ENCODE measurements around the gene NOC4L. TPM values are rescaled to one million over a fixed set of nuclear protein-coding genes. Genes with fewer than 3 reads are reported as not detected.
"Not testable (repeated sequence)": the region's sequence is repeated elsewhere in the genome, so short reads cannot be mapped to it uniquely, and the experiment has no call there.

Gene NOC4L
- total RNA-seq, 2 donors from 2014 or later, result 20.7 to 21.6 TPM

DNA sequence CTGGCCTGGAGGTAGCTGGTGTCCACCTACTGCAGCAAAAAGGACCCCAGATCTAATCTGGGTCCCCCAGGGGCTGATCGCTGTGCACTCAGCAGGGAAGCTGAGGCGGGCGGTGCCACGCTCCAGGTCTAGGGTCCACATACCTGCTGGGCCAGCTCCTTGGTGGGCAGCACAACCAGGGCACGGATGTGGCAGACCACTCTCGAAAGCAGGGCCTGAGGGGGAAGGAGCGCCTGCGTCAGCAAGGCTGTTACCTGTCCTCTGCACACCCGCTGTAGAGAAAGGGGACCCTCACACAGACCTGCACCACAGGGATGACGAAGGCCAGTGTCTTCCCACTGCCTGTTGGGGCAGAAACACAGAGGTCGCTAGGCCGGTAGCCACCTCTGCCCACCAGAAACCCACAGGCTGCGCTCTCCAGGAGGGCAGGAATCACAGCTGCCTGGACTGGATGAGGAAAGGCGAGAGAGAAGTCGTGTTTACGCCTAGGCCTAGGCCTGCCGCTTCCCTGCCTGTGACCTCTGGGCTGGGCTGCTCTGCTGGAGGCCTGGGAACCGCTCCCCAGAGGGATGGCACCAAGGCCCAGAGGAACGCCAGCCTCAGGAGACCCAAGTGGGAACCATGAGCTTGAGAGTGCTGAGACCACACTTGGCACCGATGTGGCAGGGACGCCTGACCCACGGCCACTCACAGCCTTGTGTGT lies 2.1 kb upstream of the NOC4L start:
- H3K9me3 ChIP-seq (ENCODE audit: control insufficient read depth, low read length, poor library complexity, severe bottlenecking), result no peaks in the 10 kb centered on the region
- Mint-ChIP-seq H3K27ac (no peak overlapping the region), H3K4me1 (peaks cover 24% of the 10 kb centered on the region), H3K27me3 (no peaks in the 10 kb centered on the region), H3K36me3 (ENCODE audit: low read depth) (peaks cover 3% of the 10 kb centered on the region), H3K4me3 (peak overlapping the region; percentile 75)
- ATAC-seq (no peak), DNase-seq (no peak)

DNA sequence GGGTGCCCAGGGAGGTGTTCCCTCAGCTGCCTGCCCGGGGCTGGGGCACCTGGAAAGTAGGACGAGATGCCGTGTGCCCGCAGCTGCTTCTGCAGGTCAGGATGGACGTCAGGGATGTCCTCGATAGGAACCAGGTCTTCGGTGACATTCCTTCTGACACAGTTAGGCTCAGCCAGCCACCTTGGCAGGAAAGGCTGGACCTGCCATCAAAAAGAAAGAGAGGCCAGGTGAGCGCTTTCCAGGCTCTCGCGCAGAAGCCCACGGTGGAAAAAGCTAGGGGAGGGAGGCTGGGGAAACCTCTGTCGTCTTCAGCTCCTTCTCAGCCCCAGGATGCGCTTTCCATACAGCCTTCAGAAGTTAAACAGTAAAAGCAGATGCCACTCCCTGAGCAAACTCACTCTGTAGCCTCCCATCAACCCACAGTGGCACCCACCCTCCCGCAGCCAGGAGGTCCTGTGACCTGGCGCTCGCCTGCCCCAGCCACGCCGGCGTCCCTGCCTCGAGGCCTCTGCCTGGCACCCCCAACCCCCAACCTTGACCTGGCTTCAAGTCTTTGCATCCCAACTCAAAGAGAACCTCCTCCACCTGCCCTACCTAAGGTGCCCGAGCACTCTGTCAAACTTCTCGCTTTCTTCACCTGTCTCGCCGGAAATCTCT lies 1.4 kb upstream of the NOC4L start:
- peak overlapping the region; percentile 75 for H3K4me3 Mint-ChIP-seq
- no peak for DNase-seq
- H3K4me1 Mint-ChIP-seq, result peaks cover 24% of the 10 kb centered on the region

DNA sequence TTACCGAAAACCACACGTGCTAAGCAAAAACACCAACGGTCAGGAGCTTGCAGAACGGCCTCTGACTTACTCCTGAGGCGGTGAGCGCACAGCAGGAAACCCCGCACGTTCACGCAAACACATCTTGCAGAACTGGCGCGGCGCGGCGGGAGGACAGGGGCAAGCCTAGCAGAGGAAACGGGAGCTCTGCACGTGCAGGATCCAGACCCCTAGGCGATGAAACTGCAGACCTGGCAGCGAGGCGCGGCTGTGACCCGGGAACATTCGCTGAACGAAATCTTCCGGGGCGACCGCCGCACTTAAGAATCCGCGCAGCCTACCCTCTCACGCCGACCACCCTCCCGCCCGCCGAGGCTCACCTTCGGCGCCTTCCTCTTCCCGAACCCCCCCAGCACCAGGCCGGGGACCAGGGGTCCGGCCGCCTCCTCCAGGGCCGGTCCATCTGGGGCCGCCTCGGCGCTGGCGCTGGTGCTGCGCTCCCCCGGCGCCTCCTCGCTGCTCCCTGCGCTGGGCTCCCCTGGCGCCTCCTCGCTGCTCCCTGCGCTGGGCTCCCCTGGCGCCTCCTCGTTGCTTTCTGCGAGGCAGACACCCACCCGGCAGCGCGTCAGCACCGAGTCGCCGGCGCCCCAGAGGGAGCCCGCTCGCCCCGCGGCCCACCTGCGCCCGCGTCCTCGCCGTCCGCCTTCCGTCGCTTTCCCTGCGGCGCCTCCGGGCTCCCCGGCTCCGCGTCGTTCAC lies 753 bp upstream of the NOC4L start:
- ATAC-seq (peak; percentile 58), DNase-seq (no peak)
- H3K27ac Mint-ChIP-seq, result peak overlapping the region; percentile 94
- peak overlapping the region; percentile 75 for H3K4me3 Mint-ChIP-seq
- H3K4me1 Mint-ChIP-seq, result peaks cover 24% of the 10 kb centered on the region
- no peaks in the 10 kb centered on the region for H3K9me3 ChIP-seq (ENCODE audit: control insufficient read depth, low read length, poor library complexity, severe bottlenecking)
- no peaks in the 10 kb centered on the region for H3K27me3 Mint-ChIP-seq
- H3K36me3 Mint-ChIP-seq (ENCODE audit: low read depth), result peaks cover 3% of the 10 kb centered on the region

More for the DNA sequence above, 1.4 kb upstream of the NOC4L start:
- Mint-ChIP-seq H3K27me3 (no peaks in the 10 kb centered on the region), H3K36me3 (ENCODE audit: low read depth) (peaks cover 3% of the 10 kb centered on the region), H3K27ac (peak overlapping the region; percentile 74)
- H3K9me3 ChIP-seq (ENCODE audit: control insufficient read depth, low read length, poor library complexity, severe bottlenecking), result no peaks in the 10 kb centered on the region
- ATAC-seq, result no peak

DNA sequence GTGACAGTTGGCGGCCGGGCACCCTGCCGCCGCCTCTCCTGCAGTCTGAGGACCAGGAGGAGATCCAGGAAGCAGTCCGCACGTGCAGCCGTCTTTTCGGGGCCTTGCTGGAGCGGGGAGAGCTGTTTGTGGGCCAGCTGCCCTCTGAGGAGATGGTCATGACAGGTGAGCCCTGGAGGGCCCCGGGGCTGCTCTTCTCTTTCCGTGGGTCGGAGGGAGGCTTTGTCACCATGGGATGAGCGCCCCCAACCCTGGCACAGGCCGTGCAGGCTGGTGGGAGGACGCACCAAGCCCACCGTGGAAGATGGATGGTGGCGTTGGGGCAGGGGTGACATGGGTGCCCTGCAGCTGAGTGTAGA lies 532 bp downstream of the NOC4L start:
- H3K9me3 ChIP-seq (ENCODE audit: control insufficient read depth, low read length, poor library complexity, severe bottlenecking), result no peaks in the 10 kb centered on the region
- no peaks in the 10 kb centered on the region for H3K27me3 Mint-ChIP-seq
- H3K4me1 Mint-ChIP-seq, result peaks cover 24% of the 10 kb centered on the region
- H3K27ac Mint-ChIP-seq, result peak overlapping the region; percentile 94
- DNase-seq (no peak), ATAC-seq (peak; percentile 6)
- H3K4me3 Mint-ChIP-seq, result peak overlapping the region; percentile 96
- H3K36me3 Mint-ChIP-seq (ENCODE audit: low read depth), result peaks cover 3% of the 10 kb centered on the region

DNA sequence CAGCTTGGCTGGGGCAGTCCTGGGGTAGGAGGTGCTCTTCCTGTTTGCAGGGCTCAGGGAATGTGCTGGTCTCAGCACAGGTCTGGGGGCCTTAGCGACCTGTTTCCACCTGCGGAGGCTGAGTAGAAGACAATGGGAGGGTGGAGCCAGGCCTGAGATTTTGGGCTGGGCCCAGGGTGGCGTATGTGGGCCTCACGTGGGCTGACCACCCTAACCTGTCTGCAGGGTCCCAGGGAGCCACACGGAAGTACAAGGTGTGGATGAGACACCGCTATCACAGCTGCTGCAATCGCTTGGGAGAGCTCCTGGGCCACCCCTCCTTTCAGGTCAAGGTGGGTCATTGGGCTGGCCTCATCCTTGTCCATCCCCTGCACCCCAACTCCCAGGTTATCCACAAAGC lies 1.1 kb downstream of the NOC4L start:
- DNase-seq (no peak), ATAC-seq (no peak)
- peak overlapping the region; percentile 96 for H3K4me3 Mint-ChIP-seq
- H3K9me3 ChIP-seq (ENCODE audit: control insufficient read depth, low read length, poor library complexity, severe bottlenecking), result no peaks in the 10 kb centered on the region
- H3K4me1 Mint-ChIP-seq, result peaks cover 24% of the 10 kb centered on the region
- peaks cover 3% of the 10 kb centered on the region for H3K36me3 Mint-ChIP-seq (ENCODE audit: low read depth)
- H3K27me3 Mint-ChIP-seq, result no peaks in the 10 kb centered on the region
- H3K27ac Mint-ChIP-seq, result peak overlapping the region; percentile 94

DNA sequence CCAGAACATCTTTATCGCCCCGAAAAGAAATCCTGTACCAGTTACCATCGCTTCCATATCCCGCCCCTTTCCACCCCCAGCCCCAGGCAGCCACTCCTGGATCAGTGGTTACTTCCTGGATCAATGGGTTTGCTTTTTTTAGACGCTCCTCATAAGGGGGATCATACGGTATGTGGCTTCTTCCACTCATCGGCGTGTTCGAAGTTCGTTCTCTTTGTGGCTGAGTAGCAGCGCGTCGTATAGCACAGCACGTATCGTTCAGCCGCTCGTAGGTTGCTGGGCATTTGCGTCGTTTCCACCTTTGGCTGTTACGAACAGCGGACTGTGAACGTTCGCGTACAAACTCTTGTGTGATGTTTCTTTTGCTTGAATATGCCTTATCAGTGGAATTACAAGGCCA lies 1.8 kb downstream of the NOC4L start:
- Mint-ChIP-seq H3K36me3 (ENCODE audit: low read depth) (peaks cover 3% of the 10 kb centered on the region), H3K4me1 (peaks cover 24% of the 10 kb centered on the region), H3K27me3 (no peaks in the 10 kb centered on the region), H3K4me3 (peak overlapping the region; percentile 96), H3K27ac (peak overlapping the region; percentile 94)
- ATAC-seq, result no peak
- DNase-seq, result no peak
- no peaks in the 10 kb centered on the region for H3K9me3 ChIP-seq (ENCODE audit: control insufficient read depth, low read length, poor library complexity, severe bottlenecking)

DNA sequence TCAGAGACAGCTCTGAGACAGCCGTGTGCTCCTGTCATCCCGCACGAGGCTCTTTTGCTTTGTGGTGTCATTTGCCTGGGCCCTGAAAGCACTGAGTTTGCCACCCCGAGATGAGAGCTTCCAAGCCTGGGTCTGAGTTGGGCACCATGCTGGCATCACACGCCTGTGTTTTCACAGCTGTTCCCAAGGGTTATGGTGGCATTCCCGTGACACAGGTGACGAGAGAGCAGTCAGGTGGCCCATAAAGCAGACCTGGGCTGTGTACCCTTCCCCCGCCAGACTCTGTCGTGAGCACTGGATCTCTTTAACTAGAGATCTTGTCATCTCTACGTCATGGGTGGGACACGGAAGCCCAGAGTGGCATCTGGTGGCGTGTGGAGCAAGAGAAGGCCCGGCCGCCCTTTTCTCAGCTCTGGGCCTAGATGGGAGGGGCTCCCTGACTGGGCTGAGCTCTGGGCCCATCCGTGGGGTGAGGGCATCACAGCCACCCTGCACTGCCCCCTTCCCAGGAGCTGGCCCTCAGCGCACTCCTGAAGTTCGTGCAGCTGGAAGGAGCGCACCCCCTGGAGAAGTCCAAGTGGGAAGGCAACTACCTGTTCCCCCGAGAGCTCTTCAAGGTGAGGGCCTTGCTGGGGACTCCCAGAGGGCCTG lies 2.6 kb downstream of the NOC4L start:
- H3K27me3 Mint-ChIP-seq, result no peaks in the 10 kb centered on the region
- H3K4me3 Mint-ChIP-seq, result peak overlapping the region; percentile 96
- no peak overlapping the region for H3K27ac Mint-ChIP-seq
- H3K4me1 Mint-ChIP-seq, result peaks cover 24% of the 10 kb centered on the region
- ATAC-seq, result no peak
- peaks cover 3% of the 10 kb centered on the region for H3K36me3 Mint-ChIP-seq (ENCODE audit: low read depth)
- no peak for DNase-seq
- H3K9me3 ChIP-seq (ENCODE audit: control insufficient read depth, low read length, poor library complexity, severe bottlenecking), result no peaks in the 10 kb centered on the region

DNA sequence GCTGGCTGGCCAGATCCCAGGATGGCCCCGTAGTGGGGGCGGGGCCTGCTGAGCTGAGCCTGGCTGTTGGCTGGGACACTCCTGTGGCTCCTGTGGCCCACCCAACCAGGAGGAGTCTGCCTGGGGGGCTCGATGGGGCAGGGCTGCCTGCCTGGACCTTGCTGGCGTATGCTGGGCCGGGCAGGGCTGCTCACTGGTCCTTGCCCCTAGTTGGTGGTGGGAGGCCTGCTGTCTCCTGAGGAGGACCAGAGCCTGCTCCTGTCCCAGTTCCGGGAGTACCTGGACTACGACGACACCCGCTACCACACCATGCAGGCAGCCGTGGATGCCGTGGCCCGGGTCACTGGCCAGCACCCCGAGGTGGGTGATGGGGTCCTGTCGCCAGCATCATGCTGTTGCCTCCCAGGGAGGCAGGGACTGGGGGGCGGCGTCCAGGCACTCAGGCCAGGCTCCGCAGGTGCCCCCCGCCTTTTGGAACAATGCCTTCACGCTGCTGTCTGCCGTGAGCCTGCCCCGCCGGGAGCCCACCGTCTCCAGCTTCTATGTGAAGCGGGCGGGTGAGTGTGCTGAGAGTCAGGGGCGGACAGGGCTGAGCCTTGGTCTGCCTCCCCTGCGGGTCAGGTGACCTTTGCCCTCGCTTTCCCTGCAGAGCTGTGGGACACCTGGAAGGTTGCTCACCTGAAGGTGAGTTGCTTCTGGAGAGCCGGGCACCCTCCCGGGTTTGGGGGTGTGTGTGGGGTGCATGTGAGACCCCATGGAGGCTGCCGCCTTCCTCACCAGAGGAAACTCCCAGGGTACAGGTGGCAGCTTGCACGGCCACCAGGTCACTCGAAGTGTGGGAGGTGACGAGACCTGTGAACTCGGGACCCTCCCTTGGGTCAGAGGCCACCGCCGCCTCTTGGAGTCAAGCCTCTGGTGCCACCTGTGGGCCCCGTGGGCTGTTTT lies 3.4 kb downstream of the NOC4L start:
- Mint-ChIP-seq H3K27ac (no peak overlapping the region), H3K27me3 (no peaks in the 10 kb centered on the region), H3K4me3 (no peak overlapping the region), H3K4me1 (peaks cover 24% of the 10 kb centered on the region), H3K36me3 (ENCODE audit: low read depth) (peaks cover 3% of the 10 kb centered on the region)
- DNase-seq (peak in 1 of 3 donors; percentile 4), ATAC-seq (no peak)
- H3K9me3 ChIP-seq (ENCODE audit: control insufficient read depth, low read length, poor library complexity, severe bottlenecking), result no peaks in the 10 kb centered on the region

DNA sequence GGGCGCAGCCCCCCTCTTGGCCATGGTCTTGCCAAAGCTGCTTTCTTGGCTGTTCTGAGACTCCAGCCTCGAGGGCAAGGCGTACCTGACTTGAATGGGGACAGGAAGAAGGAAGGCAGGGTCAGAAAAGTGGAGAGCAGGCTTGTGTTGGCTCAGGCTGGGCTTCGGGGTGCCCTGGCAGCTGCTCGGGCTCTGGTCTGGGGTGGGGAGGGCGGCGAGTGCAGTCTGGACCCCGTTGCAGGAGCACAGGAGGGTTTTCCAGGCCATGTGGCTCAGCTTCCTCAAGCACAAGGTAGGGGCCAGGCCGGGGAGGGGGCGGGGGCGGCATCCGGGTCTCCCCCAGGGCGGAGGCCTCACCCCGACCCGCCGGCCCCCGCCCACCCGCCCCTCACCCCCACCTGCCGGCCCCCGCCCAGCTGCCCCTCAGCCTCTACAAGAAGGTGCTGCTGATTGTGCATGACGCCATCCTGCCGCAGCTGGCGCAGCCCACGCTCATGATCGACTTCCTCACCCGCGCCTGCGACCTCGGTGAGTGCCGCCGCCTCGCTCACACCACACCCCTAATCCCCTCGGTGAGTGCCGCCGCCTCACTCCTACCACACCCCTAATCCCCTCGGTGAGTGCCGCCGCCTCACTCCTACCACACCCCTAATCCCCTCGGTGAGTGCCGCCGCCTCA lies 4.2 kb downstream of the NOC4L start:
- no peak overlapping the region for H3K4me3 Mint-ChIP-seq
- no peak overlapping the region for H3K27ac Mint-ChIP-seq
- peaks cover 3% of the 10 kb centered on the region for H3K36me3 Mint-ChIP-seq (ENCODE audit: low read depth)
- no peak for ATAC-seq
- no peaks in the 10 kb centered on the region for H3K9me3 ChIP-seq (ENCODE audit: control insufficient read depth, low read length, poor library complexity, severe bottlenecking)
- DNase-seq, result no peak
- no peaks in the 10 kb centered on the region for H3K27me3 Mint-ChIP-seq
- H3K4me1 Mint-ChIP-seq, result peaks cover 21% of the 10 kb centered on the region

DNA sequence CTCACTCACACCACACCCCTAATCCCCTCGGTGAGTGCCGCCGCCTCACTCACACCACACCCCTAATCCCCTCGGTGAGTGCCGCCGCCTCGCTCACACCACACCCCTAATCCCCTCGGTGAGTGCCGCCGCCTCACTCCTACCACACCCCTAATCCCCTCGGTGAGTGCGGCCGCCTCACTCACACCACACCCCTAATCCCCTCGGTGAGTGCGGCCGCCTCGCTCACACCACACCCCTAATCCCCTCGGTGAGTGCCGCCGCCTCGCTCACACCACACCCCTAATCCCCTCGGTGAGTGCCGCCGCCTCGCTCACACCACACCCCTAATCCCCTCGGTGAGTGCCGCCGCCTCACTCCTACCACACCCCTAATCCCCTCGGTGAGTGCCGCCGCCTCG lies 5.3 kb downstream of the NOC4L start:
- H3K36me3 Mint-ChIP-seq (ENCODE audit: low read depth); ATAC-seq; H3K4me3 Mint-ChIP-seq; H3K27me3 Mint-ChIP-seq; DNase-seq; H3K27ac Mint-ChIP-seq; H3K9me3 ChIP-seq (ENCODE audit: control insufficient read depth, low read length, poor library complexity, severe bottlenecking): not testable (repeated sequence)
- peaks cover 18% of the 10 kb centered on the region for H3K4me1 Mint-ChIP-seq

DNA sequence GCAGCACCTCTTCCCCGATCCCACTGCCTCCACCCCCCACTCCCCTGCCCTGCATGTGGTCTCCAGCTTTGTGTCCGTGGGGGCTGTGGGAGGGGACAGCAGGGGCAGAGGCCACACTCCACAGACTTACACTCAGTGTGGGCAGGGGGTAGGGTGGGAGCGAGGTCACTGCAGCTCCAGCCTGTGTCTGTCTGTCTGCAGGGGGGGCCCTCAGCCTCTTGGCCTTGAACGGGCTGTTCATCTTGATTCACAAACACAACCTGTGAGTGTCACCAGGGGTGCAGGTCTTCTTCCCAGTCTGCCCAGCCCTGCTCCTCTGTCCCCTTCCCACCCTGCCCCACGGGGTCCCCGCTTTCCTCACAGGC lies 6.5 kb downstream of the NOC4L start:
- Mint-ChIP-seq H3K36me3 (ENCODE audit: low read depth) (no peaks in the 10 kb centered on the region), H3K4me1 (peaks cover 6% of the 10 kb centered on the region), H3K27me3 (no peaks in the 10 kb centered on the region), H3K4me3 (no peak overlapping the region), H3K27ac (no peak overlapping the region)
- ATAC-seq (no peak), DNase-seq (peak in 1 of 3 donors; percentile 7)
- H3K9me3 ChIP-seq (ENCODE audit: control insufficient read depth, low read length, poor library complexity, severe bottlenecking), result no peaks in the 10 kb centered on the region

DNA sequence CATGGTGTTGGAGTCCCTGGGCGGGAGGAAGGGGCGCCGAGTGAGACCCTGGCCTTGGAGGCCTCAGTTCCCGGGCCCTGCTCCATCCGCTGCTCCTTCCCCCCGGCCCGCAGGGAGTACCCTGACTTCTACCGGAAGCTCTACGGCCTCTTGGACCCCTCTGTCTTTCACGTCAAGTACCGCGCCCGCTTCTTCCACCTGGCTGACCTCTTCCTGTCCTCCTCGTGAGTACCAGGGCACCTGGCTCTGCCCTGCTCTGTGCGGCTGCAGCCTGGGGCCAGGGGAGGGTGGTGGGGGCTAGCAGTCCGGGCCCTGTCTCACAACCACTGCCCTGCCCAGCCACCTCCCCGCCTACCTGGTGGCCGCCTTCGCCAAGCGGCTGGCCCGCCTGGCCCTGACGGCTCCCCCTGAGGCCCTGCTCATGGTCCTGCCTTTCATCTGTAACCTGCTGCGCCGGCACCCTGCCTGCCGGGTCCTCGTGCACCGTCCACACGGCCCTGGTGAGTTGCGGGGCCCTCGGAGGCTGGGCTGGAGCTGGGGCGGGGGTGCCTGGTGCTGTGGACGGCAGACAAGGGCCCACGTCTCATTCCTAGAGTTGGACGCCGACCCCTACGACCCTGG lies 7.0 kb downstream of the NOC4L start:
- no peaks in the 10 kb centered on the region for H3K36me3 Mint-ChIP-seq (ENCODE audit: low read depth)
- no peak overlapping the region for H3K27ac Mint-ChIP-seq
- H3K27me3 Mint-ChIP-seq, result no peaks in the 10 kb centered on the region
- DNase-seq (peak in 2 of 3 donors; percentile 5 to 12), ATAC-seq (no peak)
- peaks cover 3% of the 10 kb centered on the region for H3K4me1 Mint-ChIP-seq
- H3K4me3 Mint-ChIP-seq, result no peak overlapping the region
- no peaks in the 10 kb centered on the region for H3K9me3 ChIP-seq (ENCODE audit: control insufficient read depth, low read length, poor library complexity, severe bottlenecking)

All from T-helper 17 cell (primary cell).